ENCODE data around the gene SPRN.
"Not testable (repeated sequence)": the region's sequence is repeated elsewhere in the genome, so short reads cannot be mapped to it uniquely, and the experiment has no call there.

Gene SPRN

DNA sequence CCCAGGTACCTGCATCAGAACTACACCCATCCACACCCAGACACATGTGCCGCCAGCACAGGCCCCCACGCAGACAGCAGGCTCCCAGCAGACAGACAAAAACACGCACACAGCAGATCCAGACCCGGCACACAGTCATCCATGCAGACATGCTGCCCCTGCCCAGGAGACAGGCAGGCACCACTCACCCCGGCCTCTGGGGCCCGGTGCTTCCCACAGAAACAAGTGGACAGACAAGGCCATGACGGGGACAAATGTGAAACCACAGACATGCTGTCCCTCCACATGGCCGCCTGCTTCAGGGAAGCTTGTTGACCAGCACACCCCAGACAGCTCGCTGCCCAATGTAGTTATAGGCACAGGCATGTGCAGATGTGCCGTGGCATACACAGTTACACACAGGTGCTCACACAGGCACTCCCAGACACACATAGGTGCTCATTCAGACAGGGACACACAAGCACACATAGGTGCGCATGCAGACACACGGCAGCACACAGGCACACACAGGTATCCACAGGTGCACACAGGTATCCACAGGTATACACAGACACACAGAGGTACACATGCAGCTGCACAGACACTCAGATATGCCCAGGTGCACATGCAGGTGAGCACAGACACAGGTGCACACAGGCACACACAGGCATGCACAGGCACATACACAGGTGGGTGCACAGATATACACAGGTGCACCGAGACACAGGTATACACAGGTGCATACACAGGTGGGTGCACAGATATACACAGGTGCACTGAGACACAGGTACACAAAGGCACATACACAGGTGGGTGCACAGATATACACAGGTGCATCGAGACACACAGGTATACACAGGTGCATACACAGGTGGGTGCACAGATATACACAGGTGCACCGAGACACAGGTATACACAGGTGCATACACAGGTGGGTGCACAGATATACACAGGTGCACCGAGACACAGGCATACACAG lies 18.8 kb upstream of the SPRN start:
- TF ChIP-seq, protein P1, sequence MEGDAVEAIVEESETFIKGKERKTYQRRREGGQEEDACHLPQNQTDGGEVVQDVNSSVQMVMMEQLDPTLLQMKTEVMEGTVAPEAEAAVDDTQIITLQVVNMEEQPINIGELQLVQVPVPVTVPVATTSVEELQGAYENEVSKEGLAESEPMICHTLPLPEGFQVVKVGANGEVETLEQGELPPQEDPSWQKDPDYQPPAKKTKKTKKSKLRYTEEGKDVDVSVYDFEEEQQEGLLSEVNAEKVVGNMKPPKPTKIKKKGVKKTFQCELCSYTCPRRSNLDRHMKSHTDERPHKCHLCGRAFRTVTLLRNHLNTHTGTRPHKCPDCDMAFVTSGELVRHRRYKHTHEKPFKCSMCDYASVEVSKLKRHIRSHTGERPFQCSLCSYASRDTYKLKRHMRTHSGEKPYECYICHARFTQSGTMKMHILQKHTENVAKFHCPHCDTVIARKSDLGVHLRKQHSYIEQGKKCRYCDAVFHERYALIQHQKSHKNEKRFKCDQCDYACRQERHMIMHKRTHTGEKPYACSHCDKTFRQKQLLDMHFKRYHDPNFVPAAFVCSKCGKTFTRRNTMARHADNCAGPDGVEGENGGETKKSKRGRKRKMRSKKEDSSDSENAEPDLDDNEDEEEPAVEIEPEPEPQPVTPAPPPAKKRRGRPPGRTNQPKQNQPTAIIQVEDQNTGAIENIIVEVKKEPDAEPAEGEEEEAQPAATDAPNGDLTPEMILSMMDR (IDR thresholded peaks at IDR 0.05; ENCODE audit: extremely low read depth, insufficient read depth, missing control alignments), result no peak
- no peak for DNase-seq (ENCODE audit: low spot score)
- in situ Hi-C loops (cut with MboI; ENCODE audit: low pct_unique_long_range_greater_than_20kb, low sequenced_read_pairs, unreplicated experiment), result no loop called here

DNA sequence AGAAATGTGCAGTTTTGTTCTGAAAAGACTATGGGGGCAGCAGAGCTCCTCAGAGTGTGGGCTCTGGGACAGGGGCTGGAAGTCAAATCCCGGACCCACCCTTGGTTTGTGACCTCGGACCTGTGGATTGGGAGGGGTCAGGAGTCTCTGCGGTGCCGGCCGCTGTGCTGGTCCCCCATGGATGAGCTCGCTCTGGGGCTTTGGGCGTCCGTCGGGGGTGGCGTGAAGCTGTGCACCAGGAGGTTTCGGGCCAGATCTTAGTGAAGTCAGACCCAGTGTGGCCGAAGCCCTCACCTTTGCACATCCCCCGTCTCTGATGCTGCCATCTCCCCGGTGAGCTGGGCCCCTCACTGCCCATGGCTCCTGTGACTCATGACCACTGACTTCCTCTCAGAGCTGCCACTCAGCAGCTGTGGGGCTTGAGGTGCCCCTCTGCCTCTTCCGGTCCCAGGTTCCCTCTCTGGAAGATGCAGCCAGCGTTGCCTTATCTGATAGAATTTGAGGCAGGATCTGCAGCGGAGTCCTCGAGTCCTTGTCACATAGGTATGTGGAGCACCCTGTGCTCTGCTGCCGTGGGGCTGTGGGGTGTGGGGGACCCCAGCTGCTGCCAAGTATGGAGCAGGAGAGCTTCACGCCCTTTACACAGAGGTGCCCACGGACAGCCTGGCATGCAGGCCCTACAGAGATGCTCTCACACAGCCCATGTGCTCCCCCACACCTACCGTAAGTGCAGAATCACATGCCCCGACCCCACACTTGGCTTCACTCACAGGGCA lies 18.0 kb upstream of the SPRN start:
- in situ Hi-C loops (cut with MboI; ENCODE audit: low pct_unique_long_range_greater_than_20kb, low sequenced_read_pairs, unreplicated experiment), result no loop called here
- DNase-seq (ENCODE audit: low spot score), result no peak
- TF ChIP-seq, protein P1 (IDR thresholded peaks at IDR 0.05; ENCODE audit: extremely low read depth, insufficient read depth, missing control alignments), result no peak

DNA sequence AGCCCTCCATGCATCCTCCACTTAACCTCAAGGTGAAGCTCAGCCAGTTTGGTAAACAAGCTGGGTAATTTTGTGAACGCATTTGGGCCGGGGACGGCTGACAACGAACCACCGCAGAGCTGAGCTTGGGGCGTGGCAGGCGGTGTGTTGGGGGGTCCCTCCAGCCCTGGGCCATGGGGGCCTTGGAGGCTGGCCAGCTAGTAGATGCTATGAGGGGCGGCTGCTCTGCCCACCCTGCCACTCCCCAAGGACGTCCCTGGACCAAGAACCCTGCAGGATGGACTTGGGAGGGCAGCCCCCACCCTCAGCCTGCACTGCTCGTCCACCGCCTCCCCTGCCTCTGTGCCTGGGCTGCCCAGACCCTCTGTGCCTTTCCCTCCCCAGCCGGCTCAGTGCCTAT lies 17.4 kb upstream of the SPRN start:
- no peak for DNase-seq (ENCODE audit: low spot score)
- TF ChIP-seq, protein P1 (IDR thresholded peaks at IDR 0.05; ENCODE audit: extremely low read depth, insufficient read depth, missing control alignments), result no peak
- in situ Hi-C loops (cut with MboI; ENCODE audit: low pct_unique_long_range_greater_than_20kb, low sequenced_read_pairs, unreplicated experiment), result no loop called here

DNA sequence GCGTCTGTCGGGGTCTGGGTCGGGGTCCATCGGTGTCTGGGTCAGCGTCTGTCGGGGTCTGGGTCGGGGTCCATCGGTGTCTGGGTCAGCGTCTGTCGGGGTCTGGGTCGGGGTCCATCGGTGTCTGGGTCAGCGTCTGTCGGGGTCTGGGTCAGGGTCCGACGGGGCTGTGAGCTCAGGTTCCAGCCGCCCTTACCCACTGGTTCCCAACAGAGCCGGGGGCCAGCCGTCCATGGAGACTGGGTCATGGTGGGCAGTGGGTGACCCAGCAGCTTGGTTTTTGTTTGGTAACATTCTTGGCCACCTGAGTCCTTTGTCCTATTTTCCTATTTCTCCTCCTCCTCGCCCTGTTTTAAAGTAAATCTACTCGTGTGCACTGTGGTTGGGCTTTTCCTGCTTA lies 16.9 kb upstream of the SPRN start:
- DNase-seq (ENCODE audit: low spot score); in situ Hi-C loops (cut with MboI; ENCODE audit: low pct_unique_long_range_greater_than_20kb, low sequenced_read_pairs, unreplicated experiment): not testable (repeated sequence)

DNA sequence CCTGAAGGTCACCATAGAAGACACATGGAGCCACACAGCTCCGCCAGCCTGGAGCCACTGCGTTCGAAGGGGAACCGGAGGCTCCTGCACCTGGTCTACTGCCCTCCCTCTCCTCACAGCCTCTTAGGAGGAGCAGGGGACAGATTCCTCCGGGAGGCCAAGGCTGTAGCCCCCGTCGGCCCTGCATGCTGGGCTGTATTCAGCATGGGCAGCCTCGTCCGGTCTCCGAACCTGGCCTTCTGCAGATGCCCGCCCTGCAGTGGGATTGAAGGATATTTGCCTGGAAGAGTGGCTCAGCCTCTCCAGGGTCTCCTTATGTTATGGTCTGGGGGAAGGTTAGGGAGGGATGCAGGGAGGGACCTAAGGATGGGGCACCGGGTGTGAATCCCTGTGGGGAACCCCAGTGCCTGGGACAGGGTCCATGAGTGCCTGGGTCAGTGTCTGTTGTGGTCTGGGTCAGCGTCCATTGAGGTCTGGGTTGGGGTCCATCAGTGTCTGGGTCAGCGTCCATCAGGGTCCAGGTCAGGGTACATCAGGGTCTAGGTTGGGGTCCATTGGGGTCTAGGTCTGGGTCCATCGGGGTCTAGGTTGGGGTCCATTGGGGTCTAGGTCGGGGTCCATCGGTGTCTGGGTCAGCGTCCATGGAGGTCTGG lies 16.3 kb upstream of the SPRN start:
- in situ Hi-C loops (cut with MboI; ENCODE audit: low pct_unique_long_range_greater_than_20kb, low sequenced_read_pairs, unreplicated experiment), result no loop called here
- DNase-seq (ENCODE audit: low spot score), result no peak
- TF ChIP-seq, protein P1 (IDR thresholded peaks at IDR 0.05; ENCODE audit: extremely low read depth, insufficient read depth, missing control alignments), result no peak

DNA sequence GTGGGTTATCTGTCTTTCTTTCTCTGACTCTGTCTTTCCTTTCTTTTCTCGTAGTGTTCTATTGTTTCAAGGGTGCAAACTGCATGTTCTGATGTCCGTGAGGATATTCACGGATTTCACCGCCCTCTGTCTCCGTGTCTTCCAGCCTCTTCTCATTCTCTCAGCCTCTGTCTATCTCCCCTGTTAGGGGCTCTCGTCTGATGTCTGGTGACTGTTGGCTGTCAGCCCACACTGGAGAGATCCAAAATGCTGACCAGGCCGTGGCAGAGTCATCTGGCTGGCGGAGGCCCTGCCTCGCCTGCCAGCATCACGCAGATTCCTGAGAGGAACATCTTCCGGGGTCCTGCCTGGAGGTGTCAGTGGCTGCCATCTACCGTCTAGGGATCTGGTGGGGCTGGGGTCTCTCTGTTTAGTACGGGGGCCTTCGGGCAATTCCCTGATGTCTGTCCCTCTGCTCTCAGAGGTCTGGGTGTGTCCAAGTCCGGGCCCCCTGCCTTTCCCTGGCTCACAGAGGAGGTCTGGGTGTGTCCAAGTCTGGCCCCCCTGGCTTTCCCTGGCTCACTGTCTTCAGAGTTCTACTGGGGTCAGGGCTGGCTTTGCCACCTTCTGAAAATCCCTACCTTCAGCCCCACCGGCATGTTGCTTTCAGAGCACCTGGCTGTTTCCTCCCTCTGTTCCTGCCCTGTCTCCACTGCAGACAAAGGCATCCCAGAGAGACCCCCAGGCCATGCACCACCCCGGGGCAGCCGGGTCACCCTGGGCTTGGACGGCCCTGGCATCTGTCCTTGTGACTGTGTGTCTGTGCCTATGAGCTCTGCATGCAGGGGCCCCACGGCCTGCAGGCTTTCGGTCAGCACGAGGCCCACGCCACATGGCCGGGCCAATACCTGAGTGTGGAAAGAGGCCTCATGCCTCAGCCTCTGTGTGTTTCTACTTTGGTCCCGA lies 15.4 kb upstream of the SPRN start:
- in situ Hi-C loops (cut with MboI; ENCODE audit: low pct_unique_long_range_greater_than_20kb, low sequenced_read_pairs, unreplicated experiment), result no loop called here

More for the DNA sequence above, 15.4 kb upstream of the SPRN start:
- TF ChIP-seq, protein P1 (IDR thresholded peaks at IDR 0.05; ENCODE audit: extremely low read depth, insufficient read depth, missing control alignments), result no peak
- no peak for DNase-seq (ENCODE audit: low spot score)

All from GM13977 (cell line).